ENCODE results near the gene TMEM204.

DNA sequence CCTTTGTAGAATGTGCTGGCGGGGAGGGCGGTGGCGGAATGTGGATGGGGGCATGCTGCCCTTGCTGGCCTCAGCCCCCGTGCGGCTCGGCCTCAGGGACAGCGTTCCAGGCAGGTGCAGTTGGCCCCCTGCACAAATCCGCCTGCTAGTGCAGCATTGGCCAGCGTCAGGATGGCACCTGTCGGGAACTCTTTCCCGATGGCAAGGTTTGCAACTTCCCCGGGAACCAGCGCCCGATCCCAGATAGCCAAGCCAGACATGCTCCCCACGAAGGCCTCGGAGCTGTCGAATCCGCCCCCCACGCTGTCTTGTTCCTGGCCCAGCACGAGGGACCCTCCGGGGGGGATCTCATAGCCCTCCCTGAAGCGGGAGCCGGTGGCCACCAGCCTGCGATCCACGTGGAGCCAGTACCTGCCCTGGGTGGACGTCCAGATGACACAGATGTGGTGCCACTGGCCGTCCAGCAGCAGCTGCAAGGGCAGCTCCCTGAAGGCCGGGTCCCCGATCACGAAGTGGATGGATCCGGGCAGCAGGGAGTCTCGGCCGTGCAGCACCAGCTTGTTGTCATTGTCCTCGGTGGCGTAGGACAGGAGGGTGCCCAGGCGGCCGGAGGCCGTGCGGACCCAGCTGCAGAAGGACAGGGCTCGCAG, 47.5 kb upstream of the TMEM204 start:
- TF ChIP-seq, protein P1, sequence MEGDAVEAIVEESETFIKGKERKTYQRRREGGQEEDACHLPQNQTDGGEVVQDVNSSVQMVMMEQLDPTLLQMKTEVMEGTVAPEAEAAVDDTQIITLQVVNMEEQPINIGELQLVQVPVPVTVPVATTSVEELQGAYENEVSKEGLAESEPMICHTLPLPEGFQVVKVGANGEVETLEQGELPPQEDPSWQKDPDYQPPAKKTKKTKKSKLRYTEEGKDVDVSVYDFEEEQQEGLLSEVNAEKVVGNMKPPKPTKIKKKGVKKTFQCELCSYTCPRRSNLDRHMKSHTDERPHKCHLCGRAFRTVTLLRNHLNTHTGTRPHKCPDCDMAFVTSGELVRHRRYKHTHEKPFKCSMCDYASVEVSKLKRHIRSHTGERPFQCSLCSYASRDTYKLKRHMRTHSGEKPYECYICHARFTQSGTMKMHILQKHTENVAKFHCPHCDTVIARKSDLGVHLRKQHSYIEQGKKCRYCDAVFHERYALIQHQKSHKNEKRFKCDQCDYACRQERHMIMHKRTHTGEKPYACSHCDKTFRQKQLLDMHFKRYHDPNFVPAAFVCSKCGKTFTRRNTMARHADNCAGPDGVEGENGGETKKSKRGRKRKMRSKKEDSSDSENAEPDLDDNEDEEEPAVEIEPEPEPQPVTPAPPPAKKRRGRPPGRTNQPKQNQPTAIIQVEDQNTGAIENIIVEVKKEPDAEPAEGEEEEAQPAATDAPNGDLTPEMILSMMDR (IDR thresholded peaks at IDR 0.05) = no peak
- no peak for TF ChIP-seq POLR2AphosphoS5 (IDR thresholded peaks at IDR 0.05)
- no peak for TF ChIP-seq POLR2A (IDR thresholded peaks at IDR 0.05)
- no peak for TF ChIP-seq EP300 (IDR thresholded peaks at IDR 0.05)
